GM10248 (cell line): ENCODE data around the gene CACNA1B.

ENCODE experiments used
- CTCF ChIA-PET: fragments of 300-600 bp; sonication (Branson Sonifier 250); formaldehyde crosslinking; extraction: SDS; loops from one replicate; lab custom pipeline; 2021; ENCODE audit warnings: antibody characterized with exemption; lab: Yijun Ruan, JAX
- POLR2A ChIA-PET: fragments of 350-650 bp; sonication (Branson Sonifier 250); formaldehyde crosslinking; extraction: SDS; loops from one replicate; lab custom pipeline; 2020; ENCODE audit warnings: antibody characterized with exemption; lab: Yijun Ruan, JAX
- DNase-seq: peaks from one replicate; pipeline ENCODE4 v3.0.0; 2012; ENCODE audit errors: extremely low spot score
- CTCF ChIP-seq: IDR thresholded peaks from 2 replicates; pipeline ENCODE4 v1.5.1; 2012; ENCODE audit warnings: mild to moderate bottlenecking, low read depth; ENCODE audit errors: extremely low read depth, missing control alignments, control extremely low read depth

Gene CACNA1B

GRCh38 chr9:138023394-138024124 is 146.0 kb downstream of the CACNA1B start:
- ChIA-PET POLR2A (no interaction called here), CTCF (no interaction called here)
- DNase-seq, result no peak
- no peak for TF ChIP-seq CTCF

GRCh38 chr9:138024131-138024530 is 146.5 kb downstream of the CACNA1B start:
- POLR2A ChIA-PET, result no interaction called here

GRCh38 chr9:138024831-138025291 is 147.3 kb downstream of the CACNA1B start:
- no peak for DNase-seq
- POLR2A ChIA-PET, result no interaction called here
- no peak for TF ChIP-seq CTCF
- CTCF ChIA-PET, result no interaction called here

More at GRCh38 chr9:138024131-138024530, 146.5 kb downstream of the CACNA1B start:
- CTCF ChIA-PET, result no interaction called here
- no peak for TF ChIP-seq CTCF
- DNase-seq, result no peak

- ChIA-PET CTCF (no interaction called here), POLR2A (no interaction called here)
- DNase-seq, result no peak
- TF ChIP-seq CTCF, result no peak
Measured at GRCh38 chr9:138025417-138025816, 147.8 kb downstream of the CACNA1B start.

- POLR2A ChIA-PET, result no interaction called here
- CTCF ChIA-PET, result no interaction called here
- DNase-seq, result no peak
- TF ChIP-seq CTCF, result no peak
Measured at GRCh38 chr9:138025908-138026307, 148.3 kb downstream of the CACNA1B start.

- DNase-seq, result no peak
- no peak for TF ChIP-seq CTCF
- ChIA-PET POLR2A (no interaction called here), CTCF (no interaction called here)
Measured at GRCh38 chr9:138028596-138028995, 151.0 kb downstream of the CACNA1B start.

- POLR2A ChIA-PET, result no interaction called here
- CTCF ChIA-PET, result no interaction called here
- DNase-seq, result no peak
- TF ChIP-seq CTCF, result no peak
Measured at GRCh38 chr9:138031186-138031585, 153.6 kb downstream of the CACNA1B start.
